GM12873 (cell line): ENCODE measurements around the gene HIC1.

Source experiments
- TF ChIP-seq, protein P1 (sequence below): IDR thresholded peaks from 2 replicates; pipeline ENCODE4 v1.5.1; 2012; ENCODE audit warnings: low read depth, mild to moderate bottlenecking, moderate library complexity, low read length, control low read depth; ENCODE audit not compliant: insufficient read depth; ENCODE audit errors: missing control alignments

The HIC1 gene

DNA sequence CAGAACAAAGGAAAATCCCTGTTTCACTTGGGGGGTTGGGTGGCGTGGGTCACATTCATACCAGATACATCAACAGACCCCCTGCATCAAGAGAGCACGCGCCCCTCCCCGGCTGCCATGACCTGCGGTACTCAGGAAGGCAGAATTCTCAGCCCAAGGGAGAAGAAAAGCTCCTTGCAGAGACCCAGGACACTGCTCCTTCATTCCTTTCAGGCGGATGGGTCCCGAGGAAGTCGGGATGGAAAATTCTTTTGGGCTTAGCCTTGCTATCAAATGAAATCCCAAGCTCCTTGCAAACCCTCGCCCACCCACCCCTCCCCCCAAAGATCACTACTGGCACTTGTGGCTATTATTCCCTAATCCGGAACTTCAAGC lies 40.6 kb downstream of the HIC1 start:
- TF ChIP-seq, protein P1, sequence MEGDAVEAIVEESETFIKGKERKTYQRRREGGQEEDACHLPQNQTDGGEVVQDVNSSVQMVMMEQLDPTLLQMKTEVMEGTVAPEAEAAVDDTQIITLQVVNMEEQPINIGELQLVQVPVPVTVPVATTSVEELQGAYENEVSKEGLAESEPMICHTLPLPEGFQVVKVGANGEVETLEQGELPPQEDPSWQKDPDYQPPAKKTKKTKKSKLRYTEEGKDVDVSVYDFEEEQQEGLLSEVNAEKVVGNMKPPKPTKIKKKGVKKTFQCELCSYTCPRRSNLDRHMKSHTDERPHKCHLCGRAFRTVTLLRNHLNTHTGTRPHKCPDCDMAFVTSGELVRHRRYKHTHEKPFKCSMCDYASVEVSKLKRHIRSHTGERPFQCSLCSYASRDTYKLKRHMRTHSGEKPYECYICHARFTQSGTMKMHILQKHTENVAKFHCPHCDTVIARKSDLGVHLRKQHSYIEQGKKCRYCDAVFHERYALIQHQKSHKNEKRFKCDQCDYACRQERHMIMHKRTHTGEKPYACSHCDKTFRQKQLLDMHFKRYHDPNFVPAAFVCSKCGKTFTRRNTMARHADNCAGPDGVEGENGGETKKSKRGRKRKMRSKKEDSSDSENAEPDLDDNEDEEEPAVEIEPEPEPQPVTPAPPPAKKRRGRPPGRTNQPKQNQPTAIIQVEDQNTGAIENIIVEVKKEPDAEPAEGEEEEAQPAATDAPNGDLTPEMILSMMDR, result no peak

GRCh38 chr17:2101448-2102257 lies 46.8 kb downstream of the HIC1 start:
- TF ChIP-seq, protein P1, result no peak

- TF ChIP-seq, protein P1, result no peak
Observed at GRCh38 chr17:2102931-2103809, 48.3 kb downstream of the HIC1 start.

GRCh38 chr17:2105663-2106062 lies 50.8 kb downstream of the HIC1 start:
- TF ChIP-seq, protein P1, result no peak

GRCh38 chr17:2106308-2106955 lies 51.5 kb downstream of the HIC1 start:
- TF ChIP-seq, protein P1, result no peak

DNA sequence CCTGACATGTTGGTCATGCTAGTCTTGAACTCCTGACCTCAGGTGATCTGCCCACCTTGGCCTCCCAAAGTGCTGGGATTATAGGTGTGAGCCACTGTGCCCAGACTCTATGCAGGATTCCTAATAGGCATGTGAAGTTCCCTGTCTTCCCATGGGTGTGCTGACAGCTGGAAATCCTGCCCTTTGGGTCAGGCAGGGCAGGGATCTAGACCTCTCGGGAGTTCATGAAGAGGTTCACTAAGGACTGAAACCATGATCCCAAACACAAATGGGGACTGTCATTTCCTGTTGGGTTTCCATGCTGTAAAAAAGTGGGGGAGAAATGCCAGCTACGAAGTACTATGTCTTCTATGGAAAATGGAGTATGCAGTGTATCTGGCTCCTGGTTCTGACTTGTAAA lies 52.1 kb downstream of the HIC1 start:
- TF ChIP-seq, protein P1, result no peak

- TF ChIP-seq, protein P1, result no peak
Observed at GRCh38 chr17:2107506-2107905, 52.6 kb downstream of the HIC1 start.
